Measurements from ENCODE around the gene PLA2G4E.

Gene PLA2G4E

GRCh38 chr15:41999290-42000285 lies 21.3 kb downstream of the PLA2G4E start:
- Histone ChIP-seq H3K9me3 (ENCODE audit: control insufficient read depth, insufficient read depth, low read length) (no peaks in the 10 kb centered on the region), H3K36me3 (ENCODE audit: control insufficient read depth, insufficient read depth, low read length) (no peaks in the 10 kb centered on the region), H3K27ac (ENCODE audit: low read length) (no peak overlapping the region), H3K27me3 (ENCODE audit: control insufficient read depth, insufficient read depth, low read length) (no peaks in the 10 kb centered on the region), H3K4me1 (ENCODE audit: control insufficient read depth, insufficient read depth, low read length) (no peaks in the 10 kb centered on the region; the same call in 1 of the 2 replicates), H3K4me3 (ENCODE audit: low read length) (no peak overlapping the region)
- WGBS (ENCODE audit: insufficient coverage, insufficient read length) = no CpG with 5 or more reads among the region's 15 CpGs
- DNase-seq (ENCODE audit: low read depth, low spot score) = no peak

GRCh38 chr15:41997845-41998244 lies 23.0 kb downstream of the PLA2G4E start:
- WGBS (ENCODE audit: insufficient coverage, insufficient read length) = no CpG with 5 or more reads among the region's 3 CpGs
- Histone ChIP-seq H3K27me3 (ENCODE audit: control insufficient read depth, insufficient read depth, low read length) (no peaks in the 10 kb centered on the region), H3K4me3 (ENCODE audit: low read length) (no peak overlapping the region), H3K27ac (ENCODE audit: low read length) (no peak overlapping the region), H3K4me1 (ENCODE audit: control insufficient read depth, insufficient read depth, low read length) (no peaks in the 10 kb centered on the region; the same call in 1 of the 2 replicates), H3K36me3 (ENCODE audit: control insufficient read depth, insufficient read depth, low read length) (no peaks in the 10 kb centered on the region), H3K9me3 (ENCODE audit: control insufficient read depth, insufficient read depth, low read length) (no peaks in the 10 kb centered on the region)
- no peak for DNase-seq (ENCODE audit: low read depth, low spot score)

GRCh38 chr15:41996921-41997592 lies 23.8 kb downstream of the PLA2G4E start:
- no CpG with 5 or more reads among the region's 13 CpGs for WGBS (ENCODE audit: insufficient coverage, insufficient read length)
- no peaks in the 10 kb centered on the region for H3K36me3 ChIP-seq (ENCODE audit: control insufficient read depth, insufficient read depth, low read length)

GRCh38 chr15:41996376-41996775 lies 24.5 kb downstream of the PLA2G4E start:
- DNase-seq (ENCODE audit: low read depth, low spot score) = no peak

More at GRCh38 chr15:41996921-41997592, 23.8 kb downstream of the PLA2G4E start:
- H3K4me1 ChIP-seq (ENCODE audit: control insufficient read depth, insufficient read depth, low read length) = no peaks in the 10 kb centered on the region; the same call in 1 of the 2 replicates
- H3K27me3 ChIP-seq (ENCODE audit: control insufficient read depth, insufficient read depth, low read length) = no peaks in the 10 kb centered on the region
- DNase-seq (ENCODE audit: low read depth, low spot score) = no peak
- H3K4me3 ChIP-seq (ENCODE audit: low read length) = no peak overlapping the region
- H3K27ac ChIP-seq (ENCODE audit: low read length) = no peak overlapping the region
- H3K9me3 ChIP-seq (ENCODE audit: control insufficient read depth, insufficient read depth, low read length) = no peaks in the 10 kb centered on the region

GRCh38 chr15:41995476-41995855 lies 25.4 kb downstream of the PLA2G4E start:
- no peaks in the 10 kb centered on the region; the same call in 1 of the 2 replicates for H3K4me1 ChIP-seq (ENCODE audit: control insufficient read depth, insufficient read depth, low read length)
- H3K9me3 ChIP-seq (ENCODE audit: control insufficient read depth, insufficient read depth, low read length) = no peaks in the 10 kb centered on the region
- WGBS (ENCODE audit: insufficient coverage, insufficient read length) = no CpG with 5 or more reads among the region's 7 CpGs
- H3K27ac ChIP-seq (ENCODE audit: low read length) = no peak overlapping the region
- no peaks in the 10 kb centered on the region for H3K36me3 ChIP-seq (ENCODE audit: control insufficient read depth, insufficient read depth, low read length)
- no peaks in the 10 kb centered on the region for H3K27me3 ChIP-seq (ENCODE audit: control insufficient read depth, insufficient read depth, low read length)
- no peak for DNase-seq (ENCODE audit: low read depth, low spot score)
- no peak overlapping the region for H3K4me3 ChIP-seq (ENCODE audit: low read length)

More at GRCh38 chr15:41996376-41996775, 24.5 kb downstream of the PLA2G4E start:
- no CpG with 5 or more reads among the region's 10 CpGs for WGBS (ENCODE audit: insufficient coverage, insufficient read length)
- no peaks in the 10 kb centered on the region for H3K9me3 ChIP-seq (ENCODE audit: control insufficient read depth, insufficient read depth, low read length)
- no peaks in the 10 kb centered on the region for H3K36me3 ChIP-seq (ENCODE audit: control insufficient read depth, insufficient read depth, low read length)
- H3K4me3 ChIP-seq (ENCODE audit: low read length) = no peak overlapping the region
- H3K4me1 ChIP-seq (ENCODE audit: control insufficient read depth, insufficient read depth, low read length) = no peaks in the 10 kb centered on the region; the same call in 1 of the 2 replicates
- H3K27ac ChIP-seq (ENCODE audit: low read length) = no peak overlapping the region
- no peaks in the 10 kb centered on the region for H3K27me3 ChIP-seq (ENCODE audit: control insufficient read depth, insufficient read depth, low read length)

- H3K36me3 ChIP-seq (ENCODE audit: control insufficient read depth, insufficient read depth, low read length) = no peaks in the 10 kb centered on the region
- no peak overlapping the region for H3K27ac ChIP-seq (ENCODE audit: low read length)
- DNase-seq (ENCODE audit: low read depth, low spot score) = no peak
- H3K4me1 ChIP-seq (ENCODE audit: control insufficient read depth, insufficient read depth, low read length) = no peaks in the 10 kb centered on the region; the same call in 1 of the 2 replicates
- WGBS (ENCODE audit: insufficient coverage, insufficient read length) = no CpG with 5 or more reads among the region's 10 CpGs
- H3K27me3 ChIP-seq (ENCODE audit: control insufficient read depth, insufficient read depth, low read length) = no peaks in the 10 kb centered on the region
- no peak overlapping the region for H3K4me3 ChIP-seq (ENCODE audit: low read length)
- no peaks in the 10 kb centered on the region for H3K9me3 ChIP-seq (ENCODE audit: control insufficient read depth, insufficient read depth, low read length)
Measured at GRCh38 chr15:41994772-41995475, 25.9 kb downstream of the PLA2G4E start.

- Histone ChIP-seq H3K27ac (ENCODE audit: low read length) (no peak overlapping the region), H3K4me1 (ENCODE audit: control insufficient read depth, insufficient read depth, low read length) (no peaks in the 10 kb centered on the region; the same call in 1 of the 2 replicates), H3K36me3 (ENCODE audit: control insufficient read depth, insufficient read depth, low read length) (no peaks in the 10 kb centered on the region), H3K4me3 (ENCODE audit: low read length) (no peak overlapping the region), H3K27me3 (ENCODE audit: control insufficient read depth, insufficient read depth, low read length) (no peaks in the 10 kb centered on the region), H3K9me3 (ENCODE audit: control insufficient read depth, insufficient read depth, low read length) (no peaks in the 10 kb centered on the region)
- no CpG with 5 or more reads among the region's 5 CpGs for WGBS (ENCODE audit: insufficient coverage, insufficient read length)
- DNase-seq (ENCODE audit: low read depth, low spot score) = no peak
Measured at GRCh38 chr15:41994171-41994650, 26.6 kb downstream of the PLA2G4E start.

- Histone ChIP-seq H3K9me3 (ENCODE audit: control insufficient read depth, insufficient read depth, low read length) (no peaks in the 10 kb centered on the region), H3K4me1 (ENCODE audit: control insufficient read depth, insufficient read depth, low read length) (no peaks in the 10 kb centered on the region; the same call in 1 of the 2 replicates), H3K27me3 (ENCODE audit: control insufficient read depth, insufficient read depth, low read length) (no peaks in the 10 kb centered on the region), H3K36me3 (ENCODE audit: control insufficient read depth, insufficient read depth, low read length) (no peaks in the 10 kb centered on the region), H3K27ac (ENCODE audit: low read length) (no peak overlapping the region), H3K4me3 (ENCODE audit: low read length) (no peak overlapping the region)
- DNase-seq (ENCODE audit: low read depth, low spot score) = no peak
- no CpG with 5 or more reads among the region's 11 CpGs for WGBS (ENCODE audit: insufficient coverage, insufficient read length)
Measured at GRCh38 chr15:41993472-41994170, 27.2 kb downstream of the PLA2G4E start.

GRCh38 chr15:41992803-41993190 lies 28.0 kb downstream of the PLA2G4E start:
- H3K27me3 ChIP-seq (ENCODE audit: control insufficient read depth, insufficient read depth, low read length) = no peaks in the 10 kb centered on the region
- WGBS (ENCODE audit: insufficient coverage, insufficient read length) = no CpG with 5 or more reads among the region's 7 CpGs

More at GRCh38 chr15:41992803-41993190, 28.0 kb downstream of the PLA2G4E start:
- no peaks in the 10 kb centered on the region for H3K36me3 ChIP-seq (ENCODE audit: control insufficient read depth, insufficient read depth, low read length)
- no peak overlapping the region for H3K27ac ChIP-seq (ENCODE audit: low read length)
- DNase-seq (ENCODE audit: low read depth, low spot score) = no peak
- no peaks in the 10 kb centered on the region; the same call in 1 of the 2 replicates for H3K4me1 ChIP-seq (ENCODE audit: control insufficient read depth, insufficient read depth, low read length)
- H3K9me3 ChIP-seq (ENCODE audit: control insufficient read depth, insufficient read depth, low read length) = no peaks in the 10 kb centered on the region
- H3K4me3 ChIP-seq (ENCODE audit: low read length) = no peak overlapping the region
